NCI-H2227 treated with DMSO at 0.1 percent for 48 hours (cell line): Measurements from ENCODE around the gene FBXO47.
"Not testable (repeated sequence)": the region's sequence is repeated elsewhere in the genome, so short reads cannot be mapped to it uniquely, and the experiment has no call there.

Experiments used
- DNase-seq: peaks from one replicate; lab custom pipeline; 2025; lab: John Stamatoyannopoulos, UW

FBXO47 gene

DNA sequence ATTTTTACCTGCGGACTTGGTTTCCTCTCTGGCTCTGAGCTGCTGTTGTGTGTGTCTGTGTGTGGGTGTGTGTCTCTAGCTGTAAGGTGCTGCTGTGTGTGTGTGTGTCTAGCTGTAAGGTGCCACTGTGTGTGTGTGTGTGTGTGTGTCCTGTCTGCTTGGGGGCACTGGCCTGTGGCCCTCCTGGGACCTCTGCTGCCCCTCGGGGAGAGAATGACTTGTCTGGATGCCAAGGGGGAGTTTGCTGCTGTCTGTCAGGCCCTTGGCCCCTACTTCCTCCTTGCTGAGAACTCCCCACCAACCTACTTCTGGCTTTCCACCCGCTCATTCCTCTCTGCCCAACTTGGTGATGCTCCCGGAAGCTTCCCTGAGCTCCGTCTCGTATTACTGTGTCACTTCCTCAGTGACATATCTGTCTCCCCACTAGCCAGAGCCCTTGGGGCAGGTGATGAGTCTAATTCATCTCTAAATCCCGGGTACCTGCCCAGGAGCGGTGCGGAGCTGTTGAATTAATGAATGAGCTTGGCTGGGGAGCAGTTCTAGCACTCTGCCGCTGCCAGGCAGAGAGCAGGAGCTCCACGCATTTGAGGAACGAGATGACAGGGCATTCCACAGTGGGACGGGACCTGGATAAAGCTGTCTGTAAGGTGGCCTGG is 45.3 kb downstream of the FBXO47 start:
- no peak for DNase-seq

DNA sequence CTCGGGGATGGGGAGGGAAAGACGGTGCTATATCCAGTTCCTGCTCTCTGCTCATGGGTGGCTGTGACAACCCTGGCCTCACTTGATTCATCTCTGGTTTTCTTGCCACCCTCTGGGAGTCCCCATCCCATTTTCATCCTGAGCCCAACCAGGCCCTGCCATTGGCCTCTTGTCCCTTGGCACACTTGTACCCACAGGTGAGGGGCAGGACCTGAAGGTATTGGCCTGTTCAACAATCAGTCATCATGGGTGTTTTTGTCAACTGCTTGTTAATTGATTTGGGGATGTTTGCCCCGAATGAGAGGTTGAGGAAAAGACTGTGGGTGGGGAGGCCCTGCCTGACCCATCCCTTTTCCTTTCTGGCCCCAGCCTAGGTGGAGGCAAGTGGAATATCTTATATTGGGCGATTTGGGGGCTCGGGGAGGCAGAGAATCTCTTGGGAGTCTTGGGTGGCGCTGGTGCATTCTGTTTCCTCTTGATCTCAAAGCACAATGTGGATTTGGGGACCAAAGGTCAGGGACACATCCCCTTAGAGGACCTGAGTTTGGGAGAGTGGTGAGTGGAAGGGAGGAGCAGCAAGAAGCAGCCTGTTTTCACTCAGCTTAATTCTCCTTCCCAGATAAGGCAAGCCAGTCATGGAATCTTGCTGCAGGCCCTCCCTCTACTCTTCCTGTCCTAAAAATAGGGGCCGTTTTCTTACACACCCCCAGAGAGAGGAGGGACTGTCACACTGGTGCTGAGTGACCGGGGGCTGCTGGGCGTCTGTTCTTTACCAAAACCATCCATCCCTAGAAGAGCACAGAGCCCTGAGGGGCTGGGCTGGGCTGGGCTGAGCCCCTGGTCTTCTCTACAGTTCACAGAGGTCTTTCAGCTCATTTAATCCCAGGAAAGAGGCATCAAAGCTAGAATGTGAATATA is 46.6 kb downstream of the FBXO47 start:
- no peak for DNase-seq

DNA sequence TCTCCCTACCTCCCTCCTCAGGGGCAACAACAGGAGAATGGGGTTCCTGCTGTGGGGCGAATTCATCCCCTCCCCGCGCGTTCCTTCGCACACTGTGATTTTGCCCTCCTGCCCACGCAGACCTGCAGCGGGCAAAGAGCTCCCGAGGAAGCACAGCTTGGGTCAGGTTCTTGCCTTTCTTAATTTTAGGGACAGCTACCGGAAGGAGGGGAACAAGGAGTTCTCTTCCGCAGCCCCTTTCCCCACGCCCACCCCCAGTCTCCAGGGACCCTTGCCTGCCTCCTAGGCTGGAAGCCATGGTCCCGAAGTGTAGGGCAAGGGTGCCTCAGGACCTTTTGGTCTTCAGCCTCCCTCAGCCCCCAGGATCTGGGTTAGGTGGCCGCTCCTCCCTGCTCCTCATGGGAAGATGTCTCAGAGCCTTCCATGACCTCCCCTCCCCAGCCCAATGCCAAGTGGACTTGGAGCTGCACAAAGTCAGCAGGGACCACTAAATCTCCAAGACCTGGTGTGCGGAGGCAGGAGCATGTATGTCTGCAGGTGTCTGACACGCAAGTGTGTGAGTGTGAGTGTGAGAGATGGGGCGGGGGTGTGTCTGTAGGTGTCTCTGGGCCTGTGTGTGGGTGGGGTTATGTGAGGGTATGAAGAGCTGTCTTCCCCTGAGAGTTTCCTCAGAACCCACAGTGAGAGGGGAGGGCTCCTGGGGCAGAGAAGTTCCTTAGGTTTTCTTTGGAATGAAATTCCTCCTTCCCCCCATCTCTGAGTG is 47.7 kb downstream of the FBXO47 start:
- no peak for DNase-seq

DNA sequence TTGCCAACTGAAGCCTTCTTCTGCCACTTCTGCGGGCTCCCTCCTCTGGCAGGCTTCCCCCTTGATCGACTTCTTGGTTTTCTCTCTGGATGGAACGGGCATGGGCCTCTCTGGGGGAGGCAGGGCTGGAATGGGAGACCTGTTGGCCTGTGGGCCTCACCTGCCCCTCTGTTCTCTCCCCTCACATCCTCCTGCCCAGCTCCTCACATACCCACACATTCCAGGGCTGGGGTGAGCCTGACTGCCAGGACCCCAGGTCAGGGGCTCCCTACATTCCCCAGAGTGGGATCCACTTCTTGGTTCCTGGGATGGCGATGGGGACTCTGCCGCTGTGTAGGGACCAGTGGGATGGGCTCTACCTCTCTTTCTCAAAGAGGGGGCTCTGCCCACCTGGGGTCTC is 48.3 kb downstream of the FBXO47 start:
- DNase-seq: no peak

DNA sequence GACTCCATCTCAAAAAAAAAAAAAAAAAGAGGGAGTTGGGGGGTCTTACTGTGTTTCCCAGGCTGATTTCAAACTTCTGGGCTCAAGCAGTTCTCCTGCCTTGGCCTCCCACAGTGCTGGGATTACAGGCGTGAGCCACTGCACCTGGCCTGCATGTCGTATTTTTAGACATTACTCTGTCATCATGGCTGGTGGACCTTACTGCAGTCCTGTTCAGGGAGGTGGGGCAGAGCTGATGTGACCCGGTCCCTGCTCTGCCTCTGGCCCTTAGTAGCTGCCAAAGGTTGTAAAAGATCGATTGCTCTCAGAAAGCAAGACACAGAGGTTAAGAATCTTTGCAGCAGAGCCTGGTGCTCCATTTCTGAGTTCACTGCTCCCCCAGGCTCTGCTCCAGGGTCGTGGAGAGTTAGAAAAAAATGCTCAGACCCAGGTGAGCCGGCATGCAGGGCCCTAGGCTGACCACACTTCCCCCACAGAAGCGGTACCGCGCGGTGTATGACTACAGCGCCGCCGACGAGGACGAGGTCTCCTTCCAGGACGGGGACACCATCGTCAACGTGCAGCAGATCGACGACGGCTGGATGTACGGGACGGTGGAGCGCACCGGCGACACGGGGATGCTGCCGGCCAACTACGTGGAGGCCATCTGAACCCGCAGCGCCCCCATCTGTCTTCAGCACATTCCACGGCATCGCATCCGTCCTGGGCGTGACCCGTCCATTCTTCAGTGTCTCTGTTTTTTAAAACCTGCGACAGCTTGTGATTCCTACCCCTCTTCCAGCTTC is 48.9 kb downstream of the FBXO47 start:
- no peak for DNase-seq

DNA sequence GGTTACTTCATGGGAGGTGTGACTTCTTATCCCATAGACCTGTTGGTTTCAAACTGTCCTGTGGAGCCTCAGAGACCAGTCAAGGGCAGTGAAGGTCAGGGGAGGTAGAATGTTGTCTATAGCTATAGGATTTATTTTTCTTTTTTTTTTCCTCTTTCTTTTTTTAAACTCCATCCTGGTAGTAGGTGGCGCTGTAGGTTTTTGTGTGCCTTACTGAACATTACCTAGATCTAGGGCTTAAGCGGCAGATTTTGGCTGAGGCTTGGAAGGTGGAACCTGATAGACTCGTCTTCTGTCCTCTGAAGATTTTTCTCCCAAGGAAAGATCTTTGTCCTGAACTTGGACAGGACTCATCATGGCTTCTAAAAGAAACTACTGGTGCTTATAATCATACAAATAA is 49.9 kb downstream of the FBXO47 start:
- no peak for DNase-seq

DNA sequence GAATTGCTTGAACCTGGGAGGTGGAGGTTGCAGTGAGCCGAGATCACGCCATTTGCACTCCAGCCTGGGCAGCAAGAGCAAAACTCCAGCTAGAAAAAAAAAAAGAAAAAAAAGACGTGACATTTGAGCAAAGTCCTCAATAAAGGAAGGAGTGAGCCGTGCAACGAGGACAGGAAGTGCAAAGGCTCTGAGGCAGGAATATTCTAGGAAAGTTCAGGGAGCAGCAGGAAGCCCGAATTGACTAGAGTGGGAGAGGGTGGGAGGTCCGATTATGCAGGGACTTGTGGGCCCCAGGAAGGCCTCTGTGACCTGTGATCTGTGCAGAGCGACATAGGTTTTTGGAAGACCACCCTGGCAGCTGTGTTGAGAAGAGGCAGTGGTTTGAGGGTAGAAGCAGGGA is 50.4 kb downstream of the FBXO47 start:
- no peak for DNase-seq

DNA sequence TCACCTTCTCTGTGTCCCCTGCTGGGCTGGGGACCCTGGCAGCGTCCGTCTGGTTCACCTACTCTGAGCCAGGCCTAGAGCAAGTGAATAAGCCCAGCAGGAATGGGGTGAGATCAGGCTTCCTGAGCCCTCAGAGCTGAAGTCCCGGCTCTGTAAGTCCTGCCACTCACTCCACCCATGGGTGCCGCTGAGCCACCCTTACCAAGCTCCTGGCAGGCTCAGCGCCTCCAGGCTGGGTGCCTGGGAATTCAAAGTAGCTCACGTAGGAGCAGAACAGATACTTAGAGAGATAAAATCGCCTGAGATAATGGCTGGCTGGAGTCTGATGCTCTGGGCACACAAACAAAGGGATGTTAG is 51.6 kb downstream of the FBXO47 start:
- DNase-seq: no peak

DNA sequence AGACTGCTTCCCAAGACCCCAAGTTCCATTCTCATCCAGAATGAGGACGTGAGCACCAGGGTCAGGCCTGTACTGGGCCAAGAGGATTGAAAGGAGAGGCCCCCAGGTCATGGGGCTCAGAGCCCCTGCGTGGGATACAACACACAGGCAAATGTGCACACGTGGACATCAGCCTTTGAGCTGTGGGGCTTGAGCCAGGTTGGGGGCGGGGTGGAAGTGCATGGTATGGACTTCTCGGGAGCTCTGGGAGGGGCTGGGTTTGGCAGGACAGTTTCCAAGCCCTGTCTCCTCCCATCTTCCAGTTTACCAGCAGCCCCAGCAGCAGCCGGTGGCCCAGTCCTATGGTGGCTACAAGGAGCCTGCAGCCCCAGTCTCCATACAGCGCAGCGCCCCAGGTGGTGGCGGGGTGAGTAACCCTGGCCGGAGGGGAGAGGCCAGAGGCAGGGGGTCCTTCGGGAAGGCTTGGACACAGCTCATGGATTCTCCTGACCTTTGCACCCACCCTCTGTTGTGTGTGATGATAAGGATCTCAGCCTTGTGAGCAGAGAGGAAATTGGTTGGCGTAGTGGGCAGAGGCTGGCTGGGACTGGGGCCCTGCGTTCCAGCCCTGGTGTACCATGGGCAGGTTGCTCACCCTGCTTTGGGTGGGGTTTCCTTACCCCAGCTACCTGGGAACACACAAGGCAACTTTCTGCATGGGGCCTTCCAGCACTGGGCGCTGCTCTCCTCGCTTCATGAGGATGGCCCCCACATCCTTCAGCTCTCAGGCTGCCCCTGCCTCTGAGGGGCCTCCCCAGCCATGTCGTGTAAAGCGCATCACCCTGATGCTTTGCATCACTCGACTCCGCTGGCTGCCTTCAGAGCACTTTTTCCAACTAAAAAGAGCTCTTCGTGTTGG is 52.2 kb downstream of the FBXO47 start:
- DNase-seq: no peak

DNA sequence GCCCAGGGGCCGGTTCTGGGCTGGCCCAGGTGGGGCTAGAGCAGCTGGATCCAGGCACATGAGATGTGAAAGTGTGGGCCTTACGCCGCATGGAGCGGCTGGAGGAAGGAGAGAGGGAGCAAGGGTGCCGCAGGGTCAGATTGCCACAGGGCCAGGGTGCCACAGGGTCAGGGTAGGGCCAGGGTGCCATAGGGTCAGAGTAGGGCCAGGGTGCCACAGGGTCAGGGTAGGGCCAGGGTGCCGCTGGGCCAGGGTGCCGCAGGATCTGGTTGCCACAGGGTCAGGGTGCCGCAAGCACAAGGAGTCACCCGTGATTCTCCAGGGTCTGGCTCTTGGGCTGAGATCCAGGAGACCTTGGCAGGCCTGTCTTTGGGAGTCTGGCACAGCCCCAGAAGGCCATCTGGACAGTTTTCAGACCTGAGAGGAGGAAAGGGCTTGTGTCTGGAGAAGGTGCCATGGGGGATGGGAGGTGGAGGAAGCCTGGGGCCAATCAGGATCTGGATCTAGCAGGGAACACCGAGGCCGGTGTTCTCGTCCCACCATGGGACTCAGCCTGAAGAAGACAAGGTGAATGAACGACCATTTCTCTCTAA is 54.9 kb downstream of the FBXO47 start:
- DNase-seq: no peak

DNA sequence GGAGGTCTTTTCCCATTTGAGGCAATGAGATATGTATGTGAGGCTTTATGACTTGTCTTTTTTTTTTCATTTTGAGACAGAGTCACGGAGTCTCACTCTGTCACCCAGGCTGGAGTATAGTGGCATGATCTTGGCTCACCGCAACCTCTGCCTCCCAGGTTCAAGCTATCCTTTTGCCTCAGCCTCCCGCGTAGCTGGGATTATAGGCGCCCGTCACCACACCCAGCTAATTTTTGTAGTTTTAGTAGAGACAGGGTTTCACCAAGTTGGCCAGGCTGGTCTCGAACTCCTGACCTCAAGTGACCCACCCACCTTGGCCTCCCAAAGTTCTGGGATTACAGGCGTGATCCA is 55.5 kb downstream of the FBXO47 start:
- DNase-seq: not testable (repeated sequence)

DNA sequence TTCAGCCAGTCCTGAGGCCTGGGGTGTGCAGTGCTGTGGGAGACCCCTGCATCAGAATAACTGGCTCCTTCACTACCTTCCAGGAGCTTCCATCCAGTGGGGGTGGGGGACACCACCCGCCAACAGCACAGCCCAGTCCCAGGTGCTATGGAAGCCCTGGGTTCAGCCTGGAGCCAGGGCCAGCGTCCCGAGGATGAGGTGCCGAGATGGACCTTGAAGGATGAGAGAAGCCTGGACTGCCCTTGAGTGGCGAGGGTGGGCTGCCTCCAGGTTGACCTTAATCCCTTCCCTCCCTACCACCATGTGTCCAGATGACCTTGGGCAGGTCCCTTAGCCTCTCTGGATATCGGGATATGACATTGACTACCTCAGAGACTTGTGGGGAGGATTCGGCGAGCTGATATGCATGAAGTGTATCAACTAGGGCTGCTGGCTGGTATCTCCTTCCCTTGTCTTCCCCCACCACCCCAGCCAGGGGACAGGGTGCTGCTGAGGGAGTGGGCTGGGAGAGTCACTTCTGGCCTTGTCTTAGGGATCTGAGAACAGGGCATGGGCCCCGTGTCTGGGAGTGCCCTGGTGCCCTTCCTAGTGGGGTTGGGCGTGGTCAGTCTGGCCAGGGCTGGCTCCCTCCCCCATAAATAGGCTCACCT is 56.0 kb downstream of the FBXO47 start:
- DNase-seq: no peak

DNA sequence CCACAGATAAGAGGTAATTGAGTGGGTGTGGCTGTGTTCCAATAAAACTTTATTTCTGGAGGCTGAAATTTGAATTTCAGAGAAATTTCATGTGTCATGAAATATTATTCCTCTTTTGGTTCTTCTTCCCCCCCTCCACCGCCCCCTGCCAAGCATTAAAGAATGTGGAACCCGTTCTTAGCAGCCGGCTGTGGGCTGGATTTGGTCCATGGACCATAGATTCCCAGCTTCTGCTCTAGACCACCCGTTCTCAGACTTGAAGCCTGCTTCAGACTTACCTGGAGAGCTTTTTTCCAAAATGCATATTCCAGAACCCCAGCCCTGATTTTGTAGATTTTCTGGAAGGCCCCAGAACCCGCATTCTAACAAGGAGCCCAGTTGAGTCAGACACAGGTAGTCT is 56.9 kb downstream of the FBXO47 start:
- DNase-seq: no peak

DNA sequence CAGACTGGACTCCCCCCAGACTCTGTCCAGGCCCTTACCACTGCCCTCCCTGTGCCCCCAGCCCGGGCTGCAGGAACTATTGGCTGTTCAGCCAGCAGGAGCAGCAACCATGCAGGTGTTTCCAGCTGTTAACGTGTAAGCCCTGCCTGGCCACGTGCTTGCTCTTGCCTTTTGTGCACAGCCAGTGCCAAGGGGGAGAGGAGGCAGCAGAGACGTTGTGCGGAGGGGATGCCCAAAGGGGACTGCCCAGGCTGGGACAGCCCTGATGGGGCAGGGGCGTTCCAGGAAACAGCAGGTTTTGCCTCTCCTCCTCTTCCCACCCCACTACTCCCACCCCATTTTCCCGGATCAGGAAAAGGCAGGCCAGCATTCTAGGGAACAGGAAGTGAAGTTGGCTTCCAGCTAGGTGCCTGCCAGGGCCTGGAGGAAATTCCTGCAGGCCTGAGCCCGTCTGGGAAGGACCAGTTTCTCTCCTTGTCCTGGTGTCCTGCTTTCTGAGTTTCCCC is 58.5 kb downstream of the FBXO47 start:
- DNase-seq: no peak

DNA sequence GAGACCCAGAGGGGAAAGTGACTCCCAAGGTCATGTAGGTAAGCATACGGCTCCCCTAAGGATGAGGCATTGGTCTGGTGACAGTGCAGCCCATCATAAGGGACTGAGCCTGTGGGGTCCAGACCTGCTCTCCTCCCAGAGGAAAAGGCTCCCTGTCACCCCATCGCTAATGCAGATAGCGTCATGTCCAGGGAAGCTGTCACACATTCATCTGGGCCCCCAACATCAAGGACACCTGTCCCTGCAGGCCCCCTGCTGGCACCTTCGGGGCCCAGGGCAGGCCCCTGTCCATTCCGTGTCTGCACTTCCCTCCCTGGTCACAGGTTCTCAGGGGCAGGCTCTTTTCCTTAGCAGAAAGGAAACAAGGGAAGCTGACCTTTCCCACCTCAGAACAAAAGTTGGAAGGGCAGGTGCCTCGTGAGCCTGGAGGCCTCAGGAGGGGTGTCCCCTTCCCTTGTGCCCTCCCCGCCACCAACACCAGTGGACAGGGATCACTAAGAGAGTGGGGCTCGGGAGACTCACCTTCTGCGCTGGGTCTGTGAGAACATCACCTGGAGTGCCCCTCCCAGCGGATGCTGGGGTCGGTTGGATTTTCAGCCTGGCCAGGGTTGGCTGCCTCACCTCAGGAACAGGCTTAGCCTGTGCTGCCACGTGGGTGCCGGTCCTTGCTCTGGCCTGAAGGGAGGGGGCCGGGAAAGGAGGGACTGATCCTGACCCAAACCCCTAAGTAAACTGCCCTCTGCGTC is 59.1 kb downstream of the FBXO47 start:
- DNase-seq: no peak

DNA sequence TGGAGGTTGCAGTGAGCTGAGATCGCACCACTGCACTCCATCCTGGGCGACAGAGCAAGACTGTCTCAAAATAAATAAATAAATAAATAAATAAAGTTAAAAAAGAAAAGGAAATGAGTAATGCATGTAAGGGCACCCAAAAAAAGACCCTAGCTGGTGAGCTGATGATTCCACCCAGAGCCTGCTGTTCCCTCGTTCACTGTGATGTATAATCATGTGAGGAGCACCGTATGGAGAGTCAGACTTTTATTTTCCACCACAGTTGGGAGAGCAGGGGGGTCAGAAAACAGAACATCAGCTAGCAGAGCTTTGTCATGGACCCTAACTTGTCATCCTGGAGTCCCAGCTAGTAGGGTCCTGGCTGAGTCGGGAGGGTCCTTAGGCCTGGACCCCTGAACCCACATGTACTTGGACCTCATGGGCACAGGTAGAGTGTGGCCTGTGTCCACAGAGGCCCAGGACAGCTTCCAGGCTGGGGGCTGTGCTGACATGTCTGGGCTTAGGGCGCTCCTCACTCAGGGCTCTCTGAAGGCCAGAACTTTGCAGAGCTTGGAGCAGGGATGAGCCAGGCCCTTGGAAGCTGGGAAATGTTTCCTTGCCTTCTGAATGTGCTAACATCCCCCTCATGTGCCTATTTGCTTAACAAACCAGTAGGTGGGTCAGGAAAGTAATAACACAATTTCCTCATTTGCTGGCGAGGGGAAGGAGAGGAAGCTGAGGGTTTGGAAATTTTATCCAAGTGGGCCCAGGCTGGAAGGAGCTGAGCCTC is 60.6 kb downstream of the FBXO47 start:
- DNase-seq: no peak

DNA sequence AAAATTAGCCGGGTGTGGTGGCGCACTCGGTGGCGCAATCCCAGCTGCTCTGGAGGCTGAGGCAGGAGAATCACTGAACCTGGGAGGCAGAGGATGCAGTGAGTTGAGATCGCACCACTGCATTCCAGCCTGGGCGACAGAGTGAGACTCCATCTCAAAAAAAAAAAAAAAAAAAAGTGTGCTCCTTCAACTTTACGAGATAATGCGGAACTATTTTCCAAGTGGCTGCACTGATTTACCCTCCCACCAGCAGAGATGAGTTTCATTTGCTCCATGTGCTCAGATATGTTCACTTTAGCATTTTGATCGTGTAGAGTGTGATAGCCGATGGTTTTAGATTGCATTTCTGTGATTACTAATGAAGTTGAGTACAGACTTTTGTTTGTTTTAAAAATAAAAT is 61.8 kb downstream of the FBXO47 start:
- no peak for DNase-seq

DNA sequence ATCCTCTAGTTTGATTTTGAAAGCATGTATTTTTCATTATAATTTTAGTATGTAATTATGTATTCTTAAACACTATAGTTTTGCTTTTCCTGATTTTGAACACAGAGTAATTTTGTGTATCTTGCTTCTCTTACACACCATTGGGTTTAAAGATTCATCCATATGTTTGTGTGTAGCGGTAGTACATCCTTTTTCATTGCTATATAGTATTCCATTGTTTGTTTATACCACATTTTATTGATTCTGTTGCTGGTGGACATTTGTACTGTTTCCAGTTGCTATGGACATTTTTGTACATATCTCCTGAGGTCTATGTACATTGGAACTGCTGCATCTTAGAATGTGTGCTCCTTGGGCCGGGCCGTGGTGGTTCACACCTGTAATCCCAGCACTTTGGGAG is 62.3 kb downstream of the FBXO47 start:
- DNase-seq: no peak

DNA sequence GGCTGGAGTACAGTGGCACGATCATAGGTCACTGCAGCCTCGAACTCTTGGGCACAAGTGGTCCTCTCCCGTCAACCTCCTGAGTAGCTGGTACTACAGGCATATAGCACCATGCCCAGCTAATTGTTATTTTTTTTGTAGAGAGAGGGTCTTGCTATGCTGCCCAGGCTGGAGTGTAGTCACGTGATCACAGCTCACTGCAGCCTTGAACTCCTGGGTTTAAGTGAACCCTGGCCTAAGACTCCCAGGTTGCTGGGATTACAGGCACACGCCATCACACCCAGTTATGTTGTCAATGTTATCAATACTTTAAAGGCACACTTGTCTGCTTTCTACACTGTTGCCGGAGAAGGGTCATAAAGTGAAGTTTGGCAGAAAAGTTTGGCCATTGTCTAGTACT is 63.8 kb downstream of the FBXO47 start:
- DNase-seq: no peak
